Measurements from ENCODE around the gene FOXN1.
A peak's percentile ranks its signal among the peaks of the same experiment; 100 is the strongest.

Gene FOXN1

DNA sequence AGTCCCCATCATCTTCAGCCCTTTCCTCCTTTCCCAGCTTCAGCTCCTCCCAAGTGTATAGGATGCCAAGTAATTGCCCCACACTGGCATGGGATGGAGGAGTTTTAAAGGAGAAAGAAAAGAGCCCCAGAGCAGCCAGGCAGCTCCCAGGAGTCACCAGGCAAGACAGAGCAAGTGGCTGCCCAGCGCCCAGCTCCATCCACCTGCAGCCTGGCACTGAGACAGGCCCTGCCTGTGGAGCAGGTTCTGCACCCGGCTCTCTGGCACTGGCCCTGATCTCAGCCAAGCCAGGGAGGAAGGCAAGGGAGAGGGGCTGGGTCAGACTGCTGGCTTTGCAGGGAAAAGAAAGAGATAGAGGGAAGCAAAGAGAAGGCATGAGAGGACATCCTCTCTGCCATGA, 21.7 kb downstream of the FOXN1 start:
- DNase-seq, result no peak

DNA sequence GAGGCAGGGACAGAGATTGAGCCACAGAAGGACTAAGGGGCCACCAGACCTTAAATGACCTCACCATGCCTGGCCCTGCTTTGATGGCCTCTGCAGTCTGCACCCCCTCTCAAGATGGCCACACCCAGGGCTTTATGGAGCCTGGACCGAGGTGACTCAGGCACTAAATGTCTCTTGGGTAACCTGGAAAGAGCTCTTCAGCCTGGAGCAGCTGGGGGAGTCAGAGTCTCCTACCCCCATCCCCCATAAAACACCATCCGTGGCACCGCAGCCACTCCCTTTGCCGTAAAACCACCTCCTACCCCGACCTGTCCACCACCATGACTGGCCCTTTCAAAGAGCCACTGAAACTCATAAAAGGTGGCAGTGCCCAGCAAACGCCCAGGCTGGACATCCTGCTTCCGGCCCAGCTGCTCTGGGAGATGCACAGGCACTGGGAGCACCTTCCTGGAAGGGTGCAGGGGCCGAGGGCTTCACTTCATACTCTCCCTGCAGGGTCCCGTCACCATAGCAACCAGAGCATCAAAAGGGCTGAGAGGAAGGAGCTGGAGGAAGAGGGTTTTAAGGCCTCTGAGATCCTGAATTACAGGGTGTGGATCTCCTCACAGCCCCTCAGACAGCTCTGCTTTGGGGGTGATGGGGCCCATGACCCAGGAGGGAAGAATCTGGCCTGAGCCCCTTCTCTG, 22.3 kb downstream of the FOXN1 start:
- no peak for DNase-seq

DNA sequence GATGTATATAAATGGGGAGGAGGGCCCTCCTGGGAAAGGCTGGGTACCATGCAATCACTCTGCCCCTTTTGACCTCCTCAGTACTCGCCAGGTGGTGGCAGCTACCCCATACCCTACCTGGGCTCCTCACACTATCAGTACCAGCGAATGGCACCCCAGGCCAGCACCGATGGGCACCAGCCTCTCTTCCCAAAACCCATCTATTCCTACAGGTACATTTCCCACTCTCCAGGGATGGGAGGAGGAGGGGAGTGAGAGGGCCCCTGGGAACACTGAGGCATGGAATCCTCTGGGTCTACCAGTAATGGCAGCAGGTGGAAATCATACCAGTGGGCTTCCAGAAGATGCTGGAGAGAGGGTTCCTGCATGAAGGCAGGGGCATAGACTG, 22.9 kb downstream of the FOXN1 start:
- no peak for DNase-seq

DNA sequence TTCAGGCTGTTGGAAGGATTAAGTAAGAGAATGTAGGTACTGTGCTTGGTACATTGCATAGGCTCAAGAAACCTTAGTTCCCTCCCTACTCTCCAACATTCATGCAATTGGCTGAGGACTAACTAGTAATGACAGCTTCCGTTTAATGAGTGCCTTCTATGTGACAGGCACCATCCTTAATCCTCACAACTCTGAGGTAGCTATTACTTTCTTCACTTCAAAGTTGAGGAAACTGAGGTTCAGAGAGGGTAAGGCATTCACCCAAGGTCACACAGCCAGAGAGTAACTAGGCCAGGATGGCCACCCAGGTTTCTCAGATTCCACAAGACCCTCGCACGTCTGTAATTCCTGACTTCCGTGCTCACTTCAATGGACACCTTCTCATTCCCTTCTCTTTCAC, 24.1 kb downstream of the FOXN1 start:
- DNase-seq, result no peak

DNA sequence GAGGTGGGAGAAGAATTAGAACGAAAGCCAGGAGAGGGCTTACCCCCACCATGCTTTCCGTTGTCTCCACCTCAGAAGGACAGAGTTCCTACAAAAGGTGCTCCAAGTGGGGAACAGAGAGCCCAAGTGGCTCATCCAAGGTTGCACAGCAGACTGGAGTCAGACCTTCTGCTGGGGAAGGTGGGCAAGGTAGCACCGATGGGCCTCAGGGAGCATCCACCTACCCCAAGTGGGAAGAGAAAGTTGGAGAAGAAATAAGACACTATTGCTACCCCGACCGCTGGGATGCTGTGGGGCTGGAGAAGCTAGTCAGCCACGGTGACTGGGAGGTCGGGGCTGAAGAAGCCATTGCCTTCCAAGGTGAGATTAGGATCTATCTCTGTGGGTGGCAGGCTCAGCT, 24.8 kb downstream of the FOXN1 start:
- DNase-seq, result no peak

DNA sequence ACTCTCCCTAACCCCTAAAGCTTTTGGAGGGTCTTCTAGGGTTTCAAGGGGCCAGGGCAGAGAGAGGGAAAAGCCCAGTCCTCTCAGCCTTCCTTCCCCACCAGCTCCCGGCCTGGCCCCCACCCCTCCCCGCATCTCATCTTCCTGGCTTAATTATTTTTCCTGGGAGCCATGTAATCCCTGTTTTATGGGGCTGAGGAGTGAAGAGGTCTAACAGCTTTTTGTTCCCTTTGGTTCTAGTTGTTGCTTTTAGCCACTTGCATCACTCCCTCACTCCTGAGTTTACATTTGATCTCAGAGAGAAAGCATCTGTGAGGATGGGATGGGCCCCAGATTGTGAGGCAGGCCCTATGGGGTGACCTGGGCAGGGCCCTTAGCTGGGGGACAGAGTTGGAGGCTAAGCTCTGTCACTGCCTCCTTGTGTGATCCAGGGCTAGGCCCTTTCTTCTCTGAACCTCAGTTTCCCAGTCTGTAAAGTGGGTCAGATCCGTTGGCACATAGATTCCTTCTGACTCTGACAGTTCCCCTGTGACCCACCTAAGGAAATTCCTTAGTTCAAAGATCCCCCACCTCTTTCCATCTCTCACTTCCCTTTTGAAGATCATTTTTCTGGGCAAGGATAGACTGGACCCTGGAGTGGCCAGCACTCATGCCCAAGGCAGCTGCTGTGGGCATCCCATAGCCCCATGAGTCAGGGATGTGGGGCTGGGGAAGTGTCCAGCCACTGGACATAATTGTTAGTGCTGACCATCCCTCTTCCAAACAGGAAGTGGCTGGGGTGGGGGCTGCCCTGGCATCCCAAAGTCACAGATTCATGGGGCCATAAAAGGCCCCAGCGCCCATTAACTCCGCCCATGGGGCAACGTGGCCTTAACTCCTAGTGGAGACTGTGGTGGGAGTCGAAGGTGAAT, 26.2 kb downstream of the FOXN1 start:
- no peak for DNase-seq

DNA sequence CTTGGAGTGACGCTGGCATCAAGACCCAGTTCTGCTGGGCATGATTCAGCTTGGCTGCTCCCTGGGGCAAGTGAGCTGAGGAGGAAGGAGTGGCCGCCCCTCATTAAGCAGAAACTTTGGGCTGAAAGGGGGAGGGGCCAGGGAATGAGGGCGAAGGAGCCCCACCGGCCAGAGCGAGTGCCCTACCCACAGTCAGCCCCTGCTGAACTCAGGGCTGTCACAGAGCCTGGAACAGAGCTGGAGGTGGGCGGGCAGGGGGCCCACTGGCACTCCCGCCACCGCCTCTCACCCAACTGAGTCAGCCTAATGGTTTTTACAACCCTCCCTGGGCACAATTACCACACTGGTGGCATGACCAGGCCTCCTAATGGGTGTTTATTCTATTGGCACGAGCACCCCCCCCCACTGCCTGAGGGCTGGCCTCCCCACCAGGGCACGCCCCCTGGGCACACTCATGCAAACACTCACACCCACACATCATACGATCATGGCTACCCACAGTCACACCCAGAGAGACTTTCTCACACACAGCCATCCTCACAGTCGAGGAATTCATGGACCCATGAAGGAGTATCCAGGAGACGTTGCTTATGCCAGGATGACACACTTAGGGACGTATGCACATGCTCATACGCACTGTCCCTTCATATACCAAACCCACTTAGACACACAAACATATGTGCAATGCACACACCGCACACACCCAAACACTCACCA, 27.1 kb downstream of the FOXN1 start:
- no peak for DNase-seq

DNA sequence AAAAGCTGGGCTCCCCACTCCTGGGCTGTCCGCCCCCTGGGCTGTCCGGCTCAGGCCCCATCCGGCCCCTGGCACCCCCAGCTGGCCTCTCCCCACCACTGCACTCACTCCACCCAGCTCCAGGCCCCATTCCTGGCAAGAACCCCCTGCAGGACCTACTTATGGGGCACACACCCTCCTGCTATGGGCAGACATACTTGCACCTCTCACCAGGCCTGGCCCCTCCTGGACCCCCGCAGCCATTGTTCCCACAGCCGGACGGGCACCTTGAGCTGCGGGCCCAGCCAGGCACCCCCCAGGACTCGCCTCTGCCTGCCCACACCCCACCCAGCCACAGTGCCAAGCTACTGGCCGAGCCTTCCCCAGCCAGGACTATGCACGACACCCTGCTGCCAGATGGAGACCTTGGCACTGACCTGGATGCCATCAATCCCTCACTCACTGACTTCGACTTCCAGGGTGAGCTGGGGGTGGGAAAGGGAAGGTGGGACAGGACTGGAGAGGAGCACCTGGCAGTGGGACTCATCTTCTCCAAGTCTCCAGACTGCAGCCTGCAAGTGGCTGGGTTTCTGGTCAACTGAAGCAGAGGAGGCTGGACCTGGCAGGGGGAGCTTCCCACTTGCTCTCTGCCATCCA, 28.7 kb downstream of the FOXN1 start:
- no peak for DNase-seq

DNA sequence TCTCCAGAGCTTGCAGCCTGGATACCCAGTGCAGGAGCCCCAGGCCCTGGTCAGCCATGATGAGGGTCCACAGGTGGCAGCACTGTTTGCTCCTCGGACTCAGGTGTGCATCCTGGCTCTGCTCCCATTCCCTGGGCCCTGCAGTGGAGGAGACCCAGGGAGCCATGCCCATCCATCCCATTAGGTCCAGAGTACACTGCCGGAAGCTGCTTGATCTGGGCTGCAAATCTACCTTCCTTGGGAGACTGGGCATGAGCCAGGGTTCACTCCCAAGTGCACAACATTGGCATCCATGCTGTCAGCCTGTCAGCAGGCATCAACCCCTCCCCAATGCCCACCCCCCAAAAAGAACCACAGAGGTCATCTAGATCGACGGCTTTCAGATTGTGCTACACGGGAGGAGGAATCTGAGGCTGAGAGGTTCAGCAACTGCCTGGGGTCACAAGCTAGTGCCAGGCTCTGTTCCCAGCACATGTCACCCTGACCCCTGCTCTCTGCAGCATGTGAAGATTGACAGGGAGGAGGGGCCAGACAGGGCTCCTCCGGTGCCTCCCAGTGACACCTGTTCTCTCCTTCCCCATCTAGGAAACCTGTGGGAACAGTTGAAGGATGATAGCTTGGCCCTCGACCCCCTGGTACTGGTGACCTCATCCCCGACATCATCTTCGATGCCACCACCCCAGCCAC, 30.5 kb downstream of the FOXN1 start:
- no peak for DNase-seq

DNA sequence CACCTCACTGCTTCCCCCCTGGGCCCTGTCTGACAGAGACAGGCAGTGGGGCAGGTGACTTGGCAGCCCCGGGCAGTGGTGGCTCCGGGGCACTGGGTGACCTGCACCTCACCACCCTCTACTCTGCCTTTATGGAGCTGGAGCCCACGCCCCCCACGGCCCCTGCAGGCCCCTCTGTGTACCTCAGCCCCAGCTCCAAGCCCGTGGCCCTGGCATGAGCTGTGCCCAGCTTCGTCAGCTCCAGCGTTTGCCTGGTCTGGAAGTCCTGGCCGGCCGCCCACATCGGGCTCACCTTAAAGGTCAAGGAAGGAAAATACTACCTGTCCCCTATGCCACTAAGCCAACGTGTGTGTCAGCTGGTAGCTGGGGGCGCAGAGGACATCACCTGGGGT, 31.1 kb downstream of the FOXN1 start:
- DNase-seq, result no peak

DNA sequence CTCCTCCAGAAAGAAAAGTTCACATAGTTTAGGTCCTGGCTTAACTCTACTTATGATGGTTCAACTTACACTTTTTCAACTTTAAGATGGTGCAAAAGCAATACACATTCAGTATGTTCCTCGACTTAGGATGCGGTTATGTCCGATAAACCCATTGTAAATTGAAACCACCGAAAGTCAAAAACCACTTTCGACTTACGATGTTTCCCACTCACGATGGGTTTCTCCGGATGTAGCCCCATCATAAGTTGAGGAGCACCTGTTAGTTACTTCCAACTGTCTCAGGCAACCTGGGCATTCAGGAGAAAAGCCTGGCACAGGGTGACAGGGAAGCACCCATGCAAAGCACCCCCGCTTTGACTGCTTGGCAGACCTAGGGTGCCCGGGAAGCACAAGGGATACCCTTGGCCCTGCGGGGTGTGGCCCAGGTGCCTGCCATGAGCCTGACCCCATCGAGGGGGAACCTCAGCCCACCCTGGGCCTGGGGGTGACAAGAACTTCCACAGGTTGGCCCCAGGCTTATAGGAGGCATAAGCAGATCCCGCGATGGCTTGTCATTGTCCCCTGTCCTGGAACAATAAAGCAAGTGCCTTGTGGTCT, 32.2 kb downstream of the FOXN1 start:
- DNase-seq, result no peak

DNA sequence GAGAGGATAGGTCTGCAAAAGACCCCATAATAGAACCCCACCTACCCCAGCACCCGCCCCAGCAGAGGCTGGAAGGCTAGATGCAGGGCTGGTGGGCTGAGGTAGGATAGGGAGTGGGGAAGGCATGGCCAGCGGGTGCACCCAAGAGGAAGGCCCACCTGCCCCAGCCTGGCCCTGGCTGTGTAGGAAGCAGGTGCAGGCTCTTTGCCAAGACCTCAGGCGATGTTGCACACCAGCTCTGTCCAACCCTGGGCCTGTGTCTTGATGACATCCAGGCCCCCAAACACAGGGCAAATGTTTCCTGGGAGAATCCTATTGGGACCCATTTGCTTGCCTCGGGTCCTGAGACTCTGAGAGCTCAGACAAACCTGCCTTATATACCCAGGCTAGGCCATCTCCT, 34.1 kb downstream of the FOXN1 start:
- no peak for DNase-seq

DNA sequence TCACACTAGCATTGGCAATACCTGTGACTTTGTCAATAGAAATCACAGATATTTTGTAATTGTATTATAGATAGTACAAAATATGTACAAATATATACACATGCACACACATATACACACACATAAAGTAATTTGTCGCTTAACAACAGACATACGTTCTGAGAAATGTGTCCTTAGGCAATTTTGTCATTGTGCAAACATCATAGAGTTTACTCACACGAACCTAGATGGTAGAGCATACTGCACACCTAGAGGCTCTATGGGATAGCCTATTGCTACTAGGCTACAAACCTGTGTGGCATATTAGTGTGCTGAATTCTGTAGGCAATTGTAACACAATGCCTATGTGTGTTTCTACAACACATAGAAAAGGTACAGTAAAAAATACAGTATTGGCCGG, 35.3 kb downstream of the FOXN1 start:
- DNase-seq, result no peak

DNA sequence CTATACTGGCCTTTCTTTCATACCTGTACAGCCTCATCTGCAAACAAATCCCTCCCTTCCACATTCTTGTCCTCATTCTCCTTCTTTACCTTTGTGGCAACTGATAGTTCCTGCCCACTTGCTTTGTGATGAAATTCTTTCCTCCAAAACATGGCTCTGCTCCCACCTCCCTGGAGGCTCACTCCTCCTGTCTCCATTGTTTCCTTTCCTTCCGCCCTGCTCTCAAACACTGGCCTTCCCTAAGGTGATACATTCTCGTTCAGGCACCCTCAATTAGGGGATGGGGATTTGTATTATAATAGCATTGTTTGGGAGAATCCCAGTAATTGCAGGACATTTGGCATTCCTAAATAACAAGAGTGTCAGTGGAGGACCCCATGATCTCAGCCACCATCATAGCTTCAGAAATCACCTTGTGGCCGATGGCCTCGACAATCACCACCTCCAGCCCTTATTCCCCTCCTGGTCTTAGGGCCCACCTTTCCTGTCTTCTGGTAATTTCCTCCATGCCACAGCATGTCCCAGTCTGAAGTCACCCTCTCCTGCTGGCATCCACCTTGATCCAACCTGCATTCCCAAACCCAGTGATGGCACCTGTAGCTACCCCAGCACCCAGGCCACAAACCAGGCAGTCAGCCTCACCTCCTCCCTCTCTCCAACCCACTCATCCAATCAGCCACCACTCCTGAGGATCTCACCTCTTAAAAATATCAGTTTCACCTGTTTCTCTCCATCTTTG, 38.4 kb downstream of the FOXN1 start:
- no peak for DNase-seq

DNA sequence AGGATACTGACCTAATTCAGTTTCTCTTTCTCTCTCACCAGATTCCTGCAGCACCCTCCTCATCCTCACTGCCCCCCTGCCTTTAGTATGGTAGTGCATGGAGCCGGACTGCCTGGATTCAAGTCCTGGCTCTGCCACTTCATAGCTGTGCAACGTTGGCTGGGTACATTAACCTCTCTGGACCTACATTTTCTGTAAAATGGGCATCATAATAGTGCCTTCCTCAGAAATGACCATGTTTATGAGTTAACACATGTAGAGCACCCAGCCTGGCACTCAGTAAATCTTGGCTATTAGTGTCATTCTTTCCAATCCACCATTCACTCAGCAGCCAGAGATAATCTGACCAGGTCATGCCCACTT, 39.0 kb downstream of the FOXN1 start:
- no peak for DNase-seq

DNA sequence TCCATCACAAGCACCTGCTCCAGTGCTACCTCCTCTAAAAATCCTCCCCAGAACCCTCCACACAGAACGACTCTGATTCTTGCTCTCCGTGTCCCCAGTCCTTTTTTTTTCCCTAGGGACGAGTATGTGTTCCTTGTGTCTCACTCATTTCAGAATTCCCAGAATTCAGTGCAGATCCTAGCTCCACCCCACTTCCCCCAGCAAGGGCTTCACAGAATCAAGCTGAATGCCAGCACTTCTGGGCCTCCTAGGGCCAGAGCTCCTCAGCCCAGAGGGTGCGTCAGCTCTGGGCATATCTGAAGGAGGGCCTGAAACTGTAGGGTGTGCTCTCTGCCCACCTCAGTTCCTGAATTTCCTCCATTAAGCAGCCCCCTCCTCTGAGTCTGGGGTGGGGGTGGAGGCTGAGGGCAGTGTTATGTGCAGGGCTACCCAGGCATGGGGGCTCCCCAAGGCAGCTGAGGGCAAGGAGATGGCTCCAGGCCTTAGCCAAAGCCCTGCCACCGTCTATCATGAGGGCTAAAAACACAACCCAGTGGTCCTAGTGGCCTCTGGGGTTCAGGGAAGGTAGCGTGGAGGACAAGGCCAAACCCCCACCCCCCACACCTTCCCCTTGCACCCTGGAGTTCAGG, 39.8 kb downstream of the FOXN1 start:
- DNase-seq, result no peak

DNA sequence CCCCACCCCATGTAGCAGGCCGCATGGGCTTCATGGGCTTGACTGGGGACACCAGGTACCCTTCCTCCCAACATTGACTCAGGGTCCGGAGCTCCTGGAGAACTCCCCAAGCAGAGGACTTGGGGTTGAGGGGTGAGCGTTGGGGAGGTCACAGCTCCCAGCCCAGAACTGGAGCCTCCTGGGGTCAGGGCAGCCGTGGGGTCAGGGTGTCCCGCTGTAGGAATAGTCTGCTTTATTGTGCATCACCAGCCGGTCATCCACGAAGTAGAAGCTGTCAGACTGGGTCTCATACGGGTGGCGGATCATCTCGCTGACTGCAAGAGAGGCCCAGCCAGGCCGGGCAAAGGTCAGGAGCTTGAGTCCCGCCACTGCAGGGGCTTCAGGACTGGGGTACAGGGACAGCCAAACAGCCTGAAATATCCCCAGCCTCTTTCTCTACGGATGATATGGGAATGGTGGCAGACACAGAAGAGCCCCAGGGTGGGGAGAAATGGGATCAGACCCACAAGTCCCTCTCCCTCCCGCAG, 41.0 kb downstream of the FOXN1 start:
- no peak for DNase-seq

DNA sequence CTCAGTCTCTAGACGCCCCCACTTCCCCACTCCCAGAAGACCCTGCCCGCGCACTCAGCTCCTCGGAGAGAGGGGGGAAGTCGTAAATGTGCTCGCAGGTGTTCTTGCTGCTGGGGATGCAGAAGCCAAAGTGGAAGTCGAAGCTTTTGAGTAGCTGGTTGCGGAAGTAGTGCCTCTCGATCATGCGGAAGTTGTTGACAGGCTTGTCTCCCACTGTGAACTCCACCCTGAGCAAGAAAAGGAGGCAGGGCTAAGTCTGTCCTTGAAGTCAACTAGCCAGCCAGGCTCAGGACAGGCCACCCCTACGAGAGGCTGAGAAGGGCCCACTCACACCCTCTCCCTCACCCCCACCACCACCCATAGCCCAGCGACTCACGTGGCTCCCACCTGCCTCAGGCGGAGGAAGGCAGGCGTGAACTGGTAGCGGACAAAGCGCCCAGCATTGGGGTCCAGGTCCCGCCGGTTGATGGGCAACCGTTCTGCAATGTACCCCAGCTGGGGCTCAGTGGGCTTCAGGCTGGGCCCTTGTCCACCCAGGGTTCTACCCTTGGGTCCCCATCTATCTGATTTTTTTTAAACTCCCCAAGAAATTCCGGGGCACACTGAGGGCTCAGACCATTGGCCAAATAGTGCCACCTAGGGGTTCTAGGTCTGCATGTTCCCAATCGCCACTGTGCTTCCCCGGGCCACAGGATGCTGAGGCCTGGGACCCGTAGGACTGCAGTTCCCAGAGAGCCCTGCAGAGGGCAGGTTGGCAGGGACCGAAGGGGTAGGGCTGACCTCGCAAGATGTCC, 41.7 kb downstream of the FOXN1 start:
- DNase-seq, result peak; percentile 85

DNA sequence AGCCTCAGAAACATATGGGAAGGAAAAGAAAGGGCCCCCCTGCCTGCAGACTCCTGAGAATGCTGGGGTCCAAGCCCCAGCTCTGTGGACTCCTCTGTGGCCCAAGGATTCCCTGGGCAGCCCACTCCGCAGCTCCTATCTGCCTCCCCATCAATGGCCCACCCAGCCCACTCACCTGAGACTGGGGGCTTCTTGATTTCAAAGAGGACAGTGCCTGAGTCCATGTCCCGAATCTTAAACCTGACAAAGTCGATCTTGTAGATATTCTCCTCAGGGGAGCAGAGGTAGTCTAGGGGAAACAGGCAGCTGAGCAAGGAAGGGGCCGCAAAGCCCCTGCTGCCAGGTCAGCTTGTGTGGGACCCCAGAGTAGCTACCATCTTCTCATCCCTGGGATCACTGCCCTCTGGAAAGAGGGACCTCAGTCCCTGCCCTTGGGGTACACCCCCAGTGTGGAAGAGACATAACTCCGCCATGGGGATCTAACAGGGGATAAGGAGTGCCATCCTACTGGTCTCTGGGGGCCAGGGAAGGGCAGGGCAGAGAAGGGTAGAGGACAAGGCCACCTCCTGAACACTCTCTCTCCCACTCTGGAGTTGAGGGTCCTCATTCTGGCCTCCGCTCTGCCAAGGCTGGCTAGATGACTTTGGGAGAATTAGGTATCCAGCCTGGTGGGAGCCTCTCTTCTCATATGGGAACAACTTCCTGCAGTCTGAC, 42.4 kb downstream of the FOXN1 start:
- DNase-seq, result no peak
